ENCODE data around the gene CCDC34. TPM values are rescaled to one million over a fixed set of nuclear protein-coding genes. Genes with fewer than 3 reads are reported as not detected.

The CCDC34 gene
- total RNA-seq, 3 donors from 2014 or later (not counting 1 experiment from before 2014, with no cell fraction given), result 0.99 to 3.0 (median 1.2) TPM

DNA sequence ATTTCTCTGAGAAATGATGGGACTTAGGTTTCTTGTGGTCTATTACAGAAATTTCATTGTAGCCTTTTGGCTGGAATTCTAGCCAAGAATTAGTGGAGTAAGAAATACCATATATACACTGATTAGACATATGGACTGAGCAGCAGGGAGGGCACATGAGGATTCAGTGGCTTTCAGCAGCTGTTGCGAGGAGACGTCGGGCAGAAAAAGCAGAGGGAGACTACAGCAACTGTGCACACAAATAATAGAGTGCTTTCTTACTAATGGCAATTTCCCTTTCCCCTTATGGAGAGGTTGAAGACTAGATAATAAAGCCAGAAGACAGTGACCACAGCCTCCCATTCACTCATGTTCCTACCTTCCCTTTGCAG lies 35.4 kb upstream of the CCDC34 start:
- Histone ChIP-seq H3K27ac (ENCODE audit: low read length) (no peak overlapping the region), H3K27me3 (ENCODE audit: control insufficient read depth, insufficient read depth, low read length) (no peaks in the 10 kb centered on the region), H3K9me3 (ENCODE audit: control insufficient read depth, insufficient read depth, low read length) (no peaks in the 10 kb centered on the region), H3K4me3 (ENCODE audit: low read length) (no peak overlapping the region), H3K36me3 (ENCODE audit: control insufficient read depth, insufficient read depth, low read length) (no peaks in the 10 kb centered on the region), H3K4me1 (ENCODE audit: control insufficient read depth, insufficient read depth, low read length) (no peaks in the 10 kb centered on the region)
- H3K27ac Mint-ChIP-seq, result no peak overlapping the region
- ATAC-seq, result no peak
- H3K9me3 Mint-ChIP-seq, result no peaks in the 10 kb centered on the region
- H3K4me1 Mint-ChIP-seq, result no peaks in the 10 kb centered on the region
- WGBS (ENCODE audit: insufficient coverage), result 96% methylated on average over 3 of the region's 3 CpGs
- TF ChIP-seq, protein P1, sequence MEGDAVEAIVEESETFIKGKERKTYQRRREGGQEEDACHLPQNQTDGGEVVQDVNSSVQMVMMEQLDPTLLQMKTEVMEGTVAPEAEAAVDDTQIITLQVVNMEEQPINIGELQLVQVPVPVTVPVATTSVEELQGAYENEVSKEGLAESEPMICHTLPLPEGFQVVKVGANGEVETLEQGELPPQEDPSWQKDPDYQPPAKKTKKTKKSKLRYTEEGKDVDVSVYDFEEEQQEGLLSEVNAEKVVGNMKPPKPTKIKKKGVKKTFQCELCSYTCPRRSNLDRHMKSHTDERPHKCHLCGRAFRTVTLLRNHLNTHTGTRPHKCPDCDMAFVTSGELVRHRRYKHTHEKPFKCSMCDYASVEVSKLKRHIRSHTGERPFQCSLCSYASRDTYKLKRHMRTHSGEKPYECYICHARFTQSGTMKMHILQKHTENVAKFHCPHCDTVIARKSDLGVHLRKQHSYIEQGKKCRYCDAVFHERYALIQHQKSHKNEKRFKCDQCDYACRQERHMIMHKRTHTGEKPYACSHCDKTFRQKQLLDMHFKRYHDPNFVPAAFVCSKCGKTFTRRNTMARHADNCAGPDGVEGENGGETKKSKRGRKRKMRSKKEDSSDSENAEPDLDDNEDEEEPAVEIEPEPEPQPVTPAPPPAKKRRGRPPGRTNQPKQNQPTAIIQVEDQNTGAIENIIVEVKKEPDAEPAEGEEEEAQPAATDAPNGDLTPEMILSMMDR (IDR thresholded peaks at IDR 0.05), result no peak
- peaks cover 3 to 13% of the 10 kb centered on the region in 2 donors for H3K27me3 Mint-ChIP-seq (ENCODE audit: low read depth in 2 of 2)
- no peaks in the 10 kb centered on the region for H3K36me3 Mint-ChIP-seq
- no peak overlapping the region for H3K4me3 Mint-ChIP-seq
- DNase-seq, result no peak
- intact Hi-C loops (cut with micrococcal nuclease), result no loop called here

DNA sequence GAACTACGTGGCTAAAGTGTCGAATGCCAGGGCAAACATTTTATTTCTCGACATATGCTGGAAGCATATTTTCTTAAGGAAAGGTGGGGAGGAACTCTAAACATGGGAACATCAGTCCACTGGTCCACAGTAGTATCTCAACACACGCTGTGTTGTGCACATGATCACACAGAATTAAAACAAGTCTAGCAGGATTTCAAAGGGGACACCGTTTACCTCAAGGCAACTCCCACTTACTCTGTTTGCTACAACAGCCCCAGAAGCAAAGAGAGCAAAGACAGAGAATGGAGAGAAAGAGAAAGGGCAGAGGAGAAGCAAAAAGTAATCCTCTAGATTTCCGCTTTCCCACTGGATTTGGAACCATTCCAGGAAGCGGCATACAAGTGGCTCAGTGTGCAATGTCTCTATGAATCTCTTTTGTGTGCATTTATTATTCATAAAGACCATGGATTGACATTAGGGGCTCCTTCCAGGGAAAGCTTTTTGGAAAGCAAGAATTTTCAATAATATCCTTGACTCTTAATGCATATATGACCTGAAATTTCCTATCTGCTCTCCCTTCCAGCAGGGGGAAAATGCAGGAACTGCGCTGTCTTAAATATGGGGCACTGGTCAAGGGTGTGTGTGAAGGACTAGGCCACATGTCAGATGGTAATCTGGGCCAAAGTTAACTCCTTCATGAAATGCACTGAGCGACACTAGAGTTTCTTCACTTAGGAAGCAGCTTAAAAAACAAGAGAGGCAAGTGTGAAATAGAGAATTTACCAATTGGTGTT lies 34.8 kb upstream of the CCDC34 start:
- 94% methylated on average over 8 of the region's 9 CpGs for WGBS (ENCODE audit: insufficient coverage)
- intact Hi-C loops (cut with micrococcal nuclease), result no loop called here

DNA sequence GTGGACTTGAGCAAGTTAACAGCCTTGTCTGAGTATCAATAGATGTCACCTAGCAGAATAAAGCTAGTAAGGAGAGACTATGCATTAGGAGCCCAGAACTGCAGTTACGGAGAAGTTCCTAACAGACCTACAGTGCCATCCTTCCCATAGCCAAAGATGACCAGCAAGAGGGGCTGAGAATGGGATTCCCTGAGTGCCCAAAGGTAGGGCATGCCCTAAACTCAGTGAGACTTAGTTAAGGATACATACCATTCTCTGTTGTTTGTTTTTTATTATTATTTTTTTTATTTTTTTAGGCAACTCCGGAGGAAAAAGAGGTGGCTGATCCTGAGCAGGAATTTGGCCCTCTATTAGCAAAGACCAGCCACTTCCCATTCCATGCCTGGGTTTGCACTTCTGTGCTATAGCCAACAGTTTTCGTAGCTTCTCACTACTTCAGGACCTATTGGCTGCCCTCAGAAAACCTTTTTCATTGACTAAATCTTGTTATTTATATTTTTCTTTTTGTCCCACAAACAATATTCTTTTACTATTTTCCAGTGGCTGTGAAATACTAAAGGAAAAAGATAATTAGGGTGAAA lies 33.3 kb upstream of the CCDC34 start:
- Mint-ChIP-seq H3K27ac (no peak overlapping the region), H3K36me3 (no peaks in the 10 kb centered on the region)
- no peak overlapping the region for H3K27ac ChIP-seq (ENCODE audit: low read length)

More for the DNA sequence above, 34.8 kb upstream of the CCDC34 start:
- Histone ChIP-seq H3K4me1 (ENCODE audit: control insufficient read depth, insufficient read depth, low read length) (no peaks in the 10 kb centered on the region), H3K36me3 (ENCODE audit: control insufficient read depth, insufficient read depth, low read length) (no peaks in the 10 kb centered on the region), H3K4me3 (ENCODE audit: low read length) (no peak overlapping the region), H3K27me3 (ENCODE audit: control insufficient read depth, insufficient read depth, low read length) (no peaks in the 10 kb centered on the region), H3K9me3 (ENCODE audit: control insufficient read depth, insufficient read depth, low read length) (no peaks in the 10 kb centered on the region), H3K27ac (ENCODE audit: low read length) (no peak overlapping the region)
- H3K4me1 Mint-ChIP-seq, result no peaks in the 10 kb centered on the region
- no peak for ATAC-seq
- TF ChIP-seq, protein P1 (IDR thresholded peaks at IDR 0.05), result no peak
- H3K36me3 Mint-ChIP-seq, result no peaks in the 10 kb centered on the region
- no peaks in the 10 kb centered on the region for H3K9me3 Mint-ChIP-seq
- H3K4me3 Mint-ChIP-seq, result no peak overlapping the region
- no peak overlapping the region for H3K27ac Mint-ChIP-seq
- no peak for DNase-seq
- H3K27me3 Mint-ChIP-seq (ENCODE audit: low read depth in 2 of 2), result peaks cover 5 to 16% of the 10 kb centered on the region in 2 donors

More for the DNA sequence above, 33.3 kb upstream of the CCDC34 start:
- Histone ChIP-seq H3K4me1 (ENCODE audit: control insufficient read depth, insufficient read depth, low read length) (no peaks in the 10 kb centered on the region), H3K36me3 (ENCODE audit: control insufficient read depth, insufficient read depth, low read length) (no peaks in the 10 kb centered on the region), H3K27me3 (ENCODE audit: control insufficient read depth, insufficient read depth, low read length) (no peaks in the 10 kb centered on the region), H3K4me3 (ENCODE audit: low read length) (no peak overlapping the region), H3K9me3 (ENCODE audit: control insufficient read depth, insufficient read depth, low read length) (no peaks in the 10 kb centered on the region)
- TF ChIP-seq, protein P1 (IDR thresholded peaks at IDR 0.05), result no peak
- 97% methylated on average over 3 of the region's 3 CpGs for WGBS (ENCODE audit: insufficient coverage)
- H3K27me3 Mint-ChIP-seq (ENCODE audit: low read depth in 2 of 2), result peaks cover 5 to 20% of the 10 kb centered on the region in 2 donors
- no peaks in the 10 kb centered on the region for H3K9me3 Mint-ChIP-seq
- intact Hi-C loops (cut with micrococcal nuclease), result no loop called here
- no peaks in the 10 kb centered on the region for H3K4me1 Mint-ChIP-seq
- no peak for ATAC-seq
- DNase-seq, result no peak
- no peak overlapping the region for H3K4me3 Mint-ChIP-seq
